Osteocyte (in vitro differentiated cells): ENCODE data around the gene SPINDOC. TPM values are rescaled to one million over a fixed set of nuclear protein-coding genes. Genes with fewer than 3 reads are reported as not detected.

Source experiments
- DNase-seq: peaks from one replicate; pipeline ENCODE4 v3.0.0; 2021; ENCODE audit warnings: mixed read lengths; ENCODE audit not compliant: unreplicated experiment; ENCODE audit errors: extremely low spot score
- H3K27ac Mint-ChIP-seq: one replicate; pipeline ENCODE4 v1.8.0; 2021; ENCODE audit warnings: mild to moderate bottlenecking, mixed read lengths; ENCODE audit not compliant: unreplicated experiment
- H3K27me3 Mint-ChIP-seq: one replicate; pipeline ENCODE4 v1.8.0; 2021; ENCODE audit warnings: mixed read lengths; ENCODE audit not compliant: unreplicated experiment
- H3K36me3 Mint-ChIP-seq: one replicate; pipeline ENCODE4 v1.8.0; 2021; ENCODE audit warnings: mixed read lengths; ENCODE audit not compliant: unreplicated experiment
- H3K4me1 Mint-ChIP-seq: one replicate; pipeline ENCODE4 v1.8.0; 2021; ENCODE audit warnings: mixed read lengths; ENCODE audit not compliant: unreplicated experiment
- H3K4me3 Mint-ChIP-seq: one replicate; pipeline ENCODE4 v1.8.0; 2021; ENCODE audit warnings: mild to moderate bottlenecking, moderate library complexity, mixed read lengths; ENCODE audit not compliant: unreplicated experiment
- H3K9me3 Mint-ChIP-seq: one replicate; pipeline ENCODE4 v1.8.0; 2021; ENCODE audit warnings: mixed read lengths; ENCODE audit not compliant: unreplicated experiment
- total RNA-seq: library from RNA; stranded (reverse); gene quantifications from 2 replicates; pipeline ENCODE4 v1.2.1, GENCODE V29; 2021
- TF ChIP-seq, protein P1 (sequence below): fragments of 200-600 bp; sonication (generic); IDR thresholded peaks from 2 replicates; pipeline ENCODE4 v1.5.0; 2021; ENCODE audit warnings: antibody characterized with exemption, mild to moderate bottlenecking, moderate library complexity

Gene SPINDOC
- total RNA-seq, 1 donor from 2014 or later: 33.5 TPM

- H3K27me3 Mint-ChIP-seq: no peaks in the 10 kb centered on the region
- H3K4me1 Mint-ChIP-seq: peaks cover 40% of the 10 kb centered on the region
- no peaks in the 10 kb centered on the region for H3K9me3 Mint-ChIP-seq
- peak overlapping the region; percentile 50 for H3K4me3 Mint-ChIP-seq
- DNase-seq: no peak
- peaks cover 6% of the 10 kb centered on the region for H3K36me3 Mint-ChIP-seq
- no peak overlapping the region for H3K27ac Mint-ChIP-seq
- TF ChIP-seq, protein P1, sequence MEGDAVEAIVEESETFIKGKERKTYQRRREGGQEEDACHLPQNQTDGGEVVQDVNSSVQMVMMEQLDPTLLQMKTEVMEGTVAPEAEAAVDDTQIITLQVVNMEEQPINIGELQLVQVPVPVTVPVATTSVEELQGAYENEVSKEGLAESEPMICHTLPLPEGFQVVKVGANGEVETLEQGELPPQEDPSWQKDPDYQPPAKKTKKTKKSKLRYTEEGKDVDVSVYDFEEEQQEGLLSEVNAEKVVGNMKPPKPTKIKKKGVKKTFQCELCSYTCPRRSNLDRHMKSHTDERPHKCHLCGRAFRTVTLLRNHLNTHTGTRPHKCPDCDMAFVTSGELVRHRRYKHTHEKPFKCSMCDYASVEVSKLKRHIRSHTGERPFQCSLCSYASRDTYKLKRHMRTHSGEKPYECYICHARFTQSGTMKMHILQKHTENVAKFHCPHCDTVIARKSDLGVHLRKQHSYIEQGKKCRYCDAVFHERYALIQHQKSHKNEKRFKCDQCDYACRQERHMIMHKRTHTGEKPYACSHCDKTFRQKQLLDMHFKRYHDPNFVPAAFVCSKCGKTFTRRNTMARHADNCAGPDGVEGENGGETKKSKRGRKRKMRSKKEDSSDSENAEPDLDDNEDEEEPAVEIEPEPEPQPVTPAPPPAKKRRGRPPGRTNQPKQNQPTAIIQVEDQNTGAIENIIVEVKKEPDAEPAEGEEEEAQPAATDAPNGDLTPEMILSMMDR: no peak
Measured at GRCh38 chr11:63765688-63766241, 47.5 kb upstream of the SPINDOC start.

DNA sequence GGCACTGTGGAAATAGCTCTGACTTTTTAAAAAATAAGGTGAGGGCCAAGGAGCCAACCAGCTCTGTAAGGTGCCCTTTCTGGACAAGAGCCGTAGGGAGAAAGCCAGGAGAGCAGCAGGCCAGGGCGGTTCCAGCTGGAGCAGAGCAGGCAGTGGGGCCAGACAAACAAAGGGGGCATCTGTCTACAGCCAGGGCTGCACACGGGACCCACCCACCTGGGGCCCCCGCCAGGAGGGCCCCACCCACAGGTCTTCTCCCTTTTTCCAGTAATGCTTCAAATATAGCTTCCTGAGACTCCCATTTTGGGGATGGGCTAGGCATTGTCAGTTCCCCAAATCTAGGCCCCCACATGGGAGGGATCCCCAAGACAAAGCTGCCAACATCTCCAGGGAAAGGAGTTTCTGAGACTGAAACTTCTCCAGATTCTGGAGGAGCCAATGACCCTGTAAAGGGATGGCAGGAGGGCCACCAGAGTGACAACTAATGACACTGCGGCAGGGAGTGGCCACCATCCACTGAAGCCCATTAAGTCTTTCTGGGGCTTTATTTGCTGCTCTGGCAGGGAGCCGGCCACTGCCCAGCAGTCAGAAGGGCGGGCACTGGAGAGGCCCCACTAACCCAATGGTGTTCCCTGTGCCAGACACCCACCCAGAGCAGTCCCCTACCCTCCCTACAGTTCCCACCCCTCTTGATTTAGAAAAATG, 46.6 kb upstream of the SPINDOC start:
- Mint-ChIP-seq H3K4me3 (peak overlapping the region; percentile 89), H3K27me3 (no peaks in the 10 kb centered on the region), H3K9me3 (no peaks in the 10 kb centered on the region), H3K27ac (peak overlapping the region; percentile 91), H3K36me3 (peaks cover 6% of the 10 kb centered on the region), H3K4me1 (peaks cover 34% of the 10 kb centered on the region)
- no peak for DNase-seq
- TF ChIP-seq, protein P1: no peak

- no peak for DNase-seq
- Mint-ChIP-seq H3K36me3 (peaks cover 6% of the 10 kb centered on the region), H3K9me3 (no peaks in the 10 kb centered on the region), H3K4me3 (peak overlapping the region; percentile 89), H3K27ac (peak overlapping the region; percentile 91), H3K27me3 (no peaks in the 10 kb centered on the region), H3K4me1 (peaks cover 29% of the 10 kb centered on the region)
- TF ChIP-seq, protein P1: no peak
Measured at GRCh38 chr11:63767267-63767564, 46.0 kb upstream of the SPINDOC start.

DNA sequence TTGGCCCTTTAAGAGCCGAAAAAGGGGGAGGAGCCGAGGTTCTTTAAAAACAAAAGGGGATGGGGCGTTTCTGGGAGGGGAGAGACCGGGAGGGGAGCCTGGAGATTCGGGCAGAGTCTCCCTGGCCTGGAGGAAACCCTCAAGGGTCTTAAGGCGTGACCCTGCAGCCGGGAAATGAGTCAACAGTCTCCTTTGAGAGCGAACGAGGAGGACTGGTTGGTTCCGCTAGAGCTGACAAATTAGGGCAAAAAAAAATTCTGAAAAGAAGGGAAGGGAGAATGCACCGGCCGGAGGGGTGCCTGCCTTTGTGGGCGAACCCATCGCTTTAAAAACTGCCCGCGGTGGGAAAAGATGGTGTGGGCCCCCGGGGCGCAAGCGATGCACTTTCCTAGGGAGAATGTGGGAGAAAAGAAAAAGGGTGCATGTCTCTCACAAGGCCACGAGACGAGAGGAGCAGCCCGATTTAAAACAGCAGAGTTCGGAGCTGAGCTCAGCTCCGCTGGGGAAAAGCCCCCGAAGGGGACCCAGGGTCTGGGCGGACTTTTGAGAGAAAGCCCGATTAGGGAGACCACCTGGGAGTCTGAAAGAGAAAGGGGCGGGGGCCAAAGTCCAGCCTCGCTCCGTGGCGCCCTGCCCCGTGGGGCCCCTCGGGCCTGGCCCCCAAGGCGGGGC, 45.6 kb upstream of the SPINDOC start:
- no peak for DNase-seq
- Mint-ChIP-seq H3K4me3 (peak overlapping the region; percentile 89), H3K4me1 (peaks cover 28% of the 10 kb centered on the region)

More for the DNA sequence above, 45.6 kb upstream of the SPINDOC start:
- no peaks in the 10 kb centered on the region for H3K9me3 Mint-ChIP-seq
- TF ChIP-seq, protein P1: no peak
- H3K27ac Mint-ChIP-seq: peak overlapping the region; percentile 91
- H3K36me3 Mint-ChIP-seq: peaks cover 6% of the 10 kb centered on the region
- no peaks in the 10 kb centered on the region for H3K27me3 Mint-ChIP-seq
